Measurements from ENCODE around the gene MTHFD1L.

MTHFD1L gene

GRCh38 chr6:150922137-150922536, 56.6 kb downstream of the MTHFD1L start:
- no peak overlapping the region for H3K4me3 ChIP-seq (ENCODE audit: low read depth, low read length)
- no peak for DNase-seq (ENCODE audit: low read depth)
- no peak for TF ChIP-seq CTCF (IDR thresholded peaks at IDR 0.05; ENCODE audit: control insufficient read depth, extremely low read depth, insufficient read depth)

GRCh38 chr6:150924808-150925589, 59.5 kb downstream of the MTHFD1L start:
- DNase-seq (ENCODE audit: low read depth) = no peak
- no peak for TF ChIP-seq CTCF (IDR thresholded peaks at IDR 0.05; ENCODE audit: control insufficient read depth, extremely low read depth, insufficient read depth)
- H3K4me3 ChIP-seq (ENCODE audit: low read depth, low read length) = no peak overlapping the region

- no peak overlapping the region for H3K4me3 ChIP-seq (ENCODE audit: low read depth, low read length)
- DNase-seq (ENCODE audit: low read depth) = no peak
- no peak for TF ChIP-seq CTCF (IDR thresholded peaks at IDR 0.05; ENCODE audit: control insufficient read depth, extremely low read depth, insufficient read depth)
Measured at GRCh38 chr6:150925590-150925928, 60.1 kb downstream of the MTHFD1L start.

- no peak for DNase-seq (ENCODE audit: low read depth)
- TF ChIP-seq CTCF (IDR thresholded peaks at IDR 0.05; ENCODE audit: control insufficient read depth, extremely low read depth, insufficient read depth) = no peak
- H3K4me3 ChIP-seq (ENCODE audit: low read depth, low read length) = no peak overlapping the region
Measured at GRCh38 chr6:150925976-150926375, 60.5 kb downstream of the MTHFD1L start.

- peak; percentile 16; the same call in 1 of the 2 replicates for TF ChIP-seq CTCF (IDR thresholded peaks at IDR 0.05; ENCODE audit: control insufficient read depth, extremely low read depth, insufficient read depth)
- DNase-seq (ENCODE audit: low read depth) = no peak
- H3K4me3 ChIP-seq (ENCODE audit: low read depth, low read length) = no peak overlapping the region
Measured at GRCh38 chr6:150928882-150929281, 63.4 kb downstream of the MTHFD1L start.

GRCh38 chr6:150929416-150929815, 63.9 kb downstream of the MTHFD1L start:
- DNase-seq (ENCODE audit: low read depth) = no peak
- no peak for TF ChIP-seq CTCF (IDR thresholded peaks at IDR 0.05; ENCODE audit: control insufficient read depth, extremely low read depth, insufficient read depth)
- no peak overlapping the region for H3K4me3 ChIP-seq (ENCODE audit: low read depth, low read length)

GRCh38 chr6:150930841-150931240, 65.3 kb downstream of the MTHFD1L start:
- H3K4me3 ChIP-seq (ENCODE audit: low read depth, low read length) = no peak overlapping the region
- TF ChIP-seq CTCF (IDR thresholded peaks at IDR 0.05; ENCODE audit: control insufficient read depth, extremely low read depth, insufficient read depth) = no peak
- no peak for DNase-seq (ENCODE audit: low read depth)

All from LNCaP clone FGC (cell line).